Activated T-cell treated with anti-CD3 and anti-CD28 coated beads for 24 hours (primary cell): ENCODE measurements around the gene NUP210.

ENCODE experiments used
- DNase-seq: peaks from one replicate; pipeline ENCODE4 v3.0.0-alpha.2; 2020; ENCODE audit warnings: low read depth

The NUP210 gene

DNA sequence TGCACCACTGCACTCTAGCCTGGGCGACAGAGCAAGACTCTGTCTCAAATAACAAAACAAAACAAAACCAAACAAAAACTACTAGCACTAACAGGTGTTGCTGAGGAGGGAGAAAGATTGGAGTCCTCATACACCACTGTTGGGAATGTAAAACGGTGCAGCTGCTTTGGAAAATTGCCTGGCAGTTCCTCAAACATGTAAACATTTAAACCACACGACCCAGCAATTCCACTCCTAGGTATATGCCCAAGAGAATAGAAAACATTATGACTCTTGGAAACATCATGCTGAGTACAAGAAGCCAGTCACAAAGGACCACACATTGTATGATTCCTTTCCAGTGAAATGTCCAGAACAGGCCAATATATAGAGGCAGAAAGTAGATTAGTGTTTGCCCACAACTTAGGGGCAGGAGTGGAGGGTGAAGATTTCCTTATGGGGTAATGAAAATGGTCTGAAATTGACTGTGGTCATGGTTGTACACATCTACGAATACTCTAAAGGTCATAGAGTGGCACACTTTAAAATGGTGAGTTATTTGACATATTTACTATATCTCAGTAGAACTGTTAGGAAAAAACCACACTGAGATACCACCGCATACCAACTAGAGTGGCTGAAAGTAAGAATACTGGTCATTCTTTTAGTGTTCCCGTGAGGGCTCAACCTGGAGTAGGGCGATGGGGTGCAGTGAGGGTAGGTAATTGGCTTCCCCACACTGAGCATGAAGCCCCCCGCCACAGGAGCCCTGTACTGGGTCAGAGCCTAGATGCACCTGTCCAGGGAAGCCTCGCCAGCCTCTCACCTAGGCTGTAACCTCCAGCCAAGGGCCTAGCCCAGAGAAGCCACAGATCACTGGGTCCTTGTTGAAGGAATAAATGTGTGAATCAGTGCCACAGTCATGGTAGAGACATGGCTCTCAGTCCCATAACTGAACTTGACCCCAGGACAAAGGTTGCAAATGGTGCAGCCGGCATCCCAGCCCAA is 131.1 kb downstream of the NUP210 start:
- DNase-seq, result no peak

DNA sequence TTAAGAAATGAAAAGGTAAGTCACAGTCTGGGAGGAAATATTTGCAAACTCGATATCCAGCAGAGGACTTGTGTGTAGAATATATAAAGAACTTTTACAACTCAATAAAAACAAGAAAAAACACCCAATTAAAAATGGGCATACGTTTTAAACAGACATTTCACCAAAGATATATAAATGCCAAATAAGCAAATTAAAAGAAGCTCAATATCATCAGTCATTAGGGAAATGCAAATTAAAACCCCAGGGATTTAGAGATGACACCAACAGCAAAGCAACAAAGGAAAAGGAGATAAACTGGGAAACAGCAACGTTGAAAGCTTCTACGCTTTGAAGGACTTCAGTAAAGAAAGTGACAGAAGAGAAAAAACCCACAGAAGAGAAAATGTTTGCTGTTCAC is 132.3 kb downstream of the NUP210 start:
- DNase-seq, result no peak

DNA sequence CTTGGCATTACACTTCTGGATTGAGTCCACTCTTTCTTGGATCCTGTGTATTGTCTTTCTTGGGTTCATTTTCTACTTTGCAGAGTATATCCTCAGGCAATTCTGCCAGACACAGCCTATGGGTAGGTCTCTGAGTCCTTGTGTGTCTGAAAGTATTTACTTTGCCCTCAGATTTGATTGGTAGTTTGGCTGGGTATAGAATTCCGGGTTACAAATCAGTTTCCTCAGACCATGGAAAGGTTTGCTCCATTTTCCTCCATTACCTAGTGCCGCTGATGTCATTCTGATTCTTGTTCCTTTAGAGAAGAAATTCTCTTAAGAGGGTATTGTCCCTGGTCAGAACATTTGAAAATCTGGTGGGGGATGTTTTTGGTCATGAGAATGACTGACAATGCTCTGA is 133.2 kb downstream of the NUP210 start:
- no peak for DNase-seq

DNA sequence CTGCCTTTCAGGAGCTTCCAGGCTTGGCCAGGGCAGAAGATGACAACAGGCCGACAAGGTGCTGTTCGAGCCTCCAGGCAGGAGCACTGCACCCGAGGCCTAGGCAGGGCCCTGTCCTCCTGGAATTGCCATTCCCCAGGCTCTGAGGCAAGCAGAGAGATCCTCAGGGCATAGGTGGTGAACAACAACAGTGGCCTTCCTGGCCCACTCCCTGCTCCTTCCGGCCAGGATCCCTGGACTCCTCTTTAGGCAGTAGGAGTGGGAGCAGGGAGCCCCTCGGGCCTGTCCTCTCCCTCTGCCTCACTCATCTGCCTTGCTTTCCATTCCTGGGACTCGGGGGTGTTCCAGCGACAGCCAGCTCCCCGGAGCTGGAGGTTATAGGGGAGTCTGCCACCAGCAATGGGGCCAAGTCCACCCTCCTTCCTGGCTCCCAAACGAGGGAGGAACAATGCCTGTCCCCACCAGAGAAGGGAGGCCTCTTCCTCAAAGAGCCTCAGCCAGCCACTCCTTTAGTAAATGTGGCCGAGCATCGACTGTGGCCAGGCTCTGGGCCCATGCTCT is 135.0 kb downstream of the NUP210 start:
- DNase-seq, result no peak

DNA sequence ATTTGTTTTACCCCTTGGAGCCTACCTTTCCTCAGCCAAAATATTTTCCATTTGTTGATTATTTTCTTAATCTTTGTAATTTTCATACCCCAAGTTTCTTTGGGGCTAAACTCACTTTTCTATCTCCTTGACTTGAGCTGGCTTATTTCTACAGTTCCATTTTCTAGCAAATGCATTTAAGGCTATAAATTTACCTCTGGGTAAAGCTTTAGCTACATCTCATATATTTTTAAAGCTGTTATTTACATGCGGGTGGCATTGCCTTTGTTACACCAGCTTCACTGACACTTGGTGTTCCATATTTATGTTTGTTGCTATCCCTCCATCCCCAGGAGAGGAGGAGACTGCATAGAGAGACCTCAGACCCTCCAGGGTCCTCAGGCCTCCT is 136.3 kb downstream of the NUP210 start:
- no peak for DNase-seq

DNA sequence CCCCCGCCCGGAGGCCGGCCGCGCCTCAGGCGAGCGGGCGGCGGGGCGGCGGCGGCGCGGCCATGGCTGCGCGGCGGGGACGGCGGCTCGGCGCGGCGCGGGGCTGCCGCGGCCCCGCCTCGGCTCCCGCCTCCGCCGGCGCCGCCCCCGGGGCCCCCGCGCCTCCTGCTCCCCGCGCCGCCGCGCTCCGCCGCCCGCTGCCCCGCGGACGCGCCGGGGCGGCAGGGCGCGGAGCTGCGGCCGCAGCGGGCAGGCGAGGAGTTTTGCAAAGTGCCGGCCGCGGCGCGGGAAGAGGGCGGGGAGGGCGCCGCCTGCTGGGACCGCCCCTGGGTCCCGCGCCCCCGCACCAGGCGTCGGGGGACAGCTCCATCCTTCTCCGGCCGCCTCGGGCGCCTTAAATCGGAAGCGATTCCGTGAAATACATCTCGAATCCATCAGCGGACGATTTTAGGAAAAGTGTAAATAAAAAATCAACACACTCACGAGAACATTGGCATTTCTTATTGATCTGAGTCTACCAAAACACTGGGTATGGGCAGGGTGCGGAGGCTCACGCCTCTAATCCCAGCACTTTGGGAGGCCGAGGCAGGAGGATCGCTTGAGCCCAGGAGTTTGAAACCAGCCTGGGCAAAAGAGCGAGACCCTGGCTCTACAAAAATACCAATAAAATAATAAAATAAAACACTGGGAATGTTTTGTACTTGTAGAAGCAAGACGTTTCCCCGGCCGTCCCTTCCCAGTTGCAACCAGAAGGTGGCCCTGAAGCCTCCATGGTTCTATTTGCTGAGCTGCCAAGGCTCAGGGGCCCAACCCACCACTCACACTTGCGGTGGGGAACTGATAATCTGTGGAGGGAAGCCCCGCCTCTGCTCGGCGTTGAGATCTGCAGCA is 136.9 kb downstream of the NUP210 start:
- no peak for DNase-seq

DNA sequence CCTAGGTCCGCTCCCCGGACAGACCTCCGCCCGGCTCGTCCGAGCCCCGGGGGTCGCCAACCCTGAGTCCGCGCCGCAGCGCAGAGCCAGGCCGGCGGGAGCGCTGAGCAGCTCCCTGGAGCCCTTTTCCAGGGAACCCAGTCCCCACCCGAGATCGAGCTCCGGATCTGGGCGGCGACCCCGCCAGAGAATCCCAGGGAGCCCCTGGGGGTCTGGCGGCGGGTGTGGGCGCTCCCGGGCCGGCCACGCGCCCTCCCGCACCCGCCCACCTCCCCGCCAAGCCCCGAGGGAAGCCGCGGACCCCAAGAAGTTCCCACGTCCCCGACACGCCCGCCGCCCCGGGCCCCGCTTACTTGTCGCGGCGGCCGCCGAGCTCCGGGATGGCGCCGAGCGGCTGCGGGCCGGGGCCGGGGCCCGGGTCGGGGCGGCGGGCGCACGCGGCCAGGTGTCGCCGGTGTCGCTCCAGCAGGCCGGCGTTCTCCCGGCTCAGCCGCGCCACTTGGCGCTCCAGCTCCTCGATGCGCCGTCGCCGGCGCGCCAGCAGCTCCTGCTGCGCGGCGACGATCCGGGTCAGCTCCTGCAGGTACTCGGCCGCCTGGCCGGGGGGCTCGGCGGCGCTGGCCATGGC is 137.7 kb downstream of the NUP210 start:
- no peak for DNase-seq

DNA sequence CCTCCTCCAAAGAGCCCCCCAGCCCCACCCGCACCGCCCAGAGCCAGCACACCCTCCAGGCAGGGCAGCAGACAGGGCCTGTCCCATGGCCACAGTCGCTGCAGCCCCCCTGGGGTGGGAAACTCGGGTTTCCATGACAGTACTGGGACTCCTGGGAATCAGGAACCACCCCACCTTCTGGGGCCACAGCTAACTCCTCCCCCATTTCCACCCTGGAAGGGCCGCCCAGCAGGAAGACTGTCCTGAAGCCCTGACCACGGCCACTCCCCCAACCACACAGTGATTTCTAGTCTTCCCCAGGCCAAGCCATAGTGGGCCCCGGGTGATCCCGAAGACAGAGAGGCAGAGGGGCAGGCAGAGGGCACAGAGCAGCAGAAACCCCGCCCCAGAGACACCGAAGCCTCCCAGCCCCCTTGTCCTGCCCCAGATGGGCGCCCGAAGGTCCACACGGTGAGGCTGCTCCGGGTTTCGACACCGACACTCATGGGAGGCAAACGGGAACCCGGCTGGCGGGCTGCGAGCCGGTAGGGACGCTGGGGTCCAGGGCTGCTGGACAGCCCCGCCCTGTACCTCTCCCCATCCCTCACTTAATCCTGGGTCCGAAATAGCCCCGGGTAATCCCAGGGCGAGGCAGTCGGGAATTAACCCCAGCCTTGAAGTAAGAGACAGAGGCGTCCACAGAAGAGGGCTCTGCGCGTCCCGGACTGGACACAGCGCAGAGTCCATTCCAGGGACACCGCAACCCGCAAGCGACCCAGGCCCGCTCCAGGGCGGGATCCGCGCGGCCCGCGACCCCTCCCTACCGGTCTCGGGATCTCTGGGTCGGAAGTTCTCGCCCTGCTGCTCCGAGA is 138.4 kb downstream of the NUP210 start:
- DNase-seq, result no peak

DNA sequence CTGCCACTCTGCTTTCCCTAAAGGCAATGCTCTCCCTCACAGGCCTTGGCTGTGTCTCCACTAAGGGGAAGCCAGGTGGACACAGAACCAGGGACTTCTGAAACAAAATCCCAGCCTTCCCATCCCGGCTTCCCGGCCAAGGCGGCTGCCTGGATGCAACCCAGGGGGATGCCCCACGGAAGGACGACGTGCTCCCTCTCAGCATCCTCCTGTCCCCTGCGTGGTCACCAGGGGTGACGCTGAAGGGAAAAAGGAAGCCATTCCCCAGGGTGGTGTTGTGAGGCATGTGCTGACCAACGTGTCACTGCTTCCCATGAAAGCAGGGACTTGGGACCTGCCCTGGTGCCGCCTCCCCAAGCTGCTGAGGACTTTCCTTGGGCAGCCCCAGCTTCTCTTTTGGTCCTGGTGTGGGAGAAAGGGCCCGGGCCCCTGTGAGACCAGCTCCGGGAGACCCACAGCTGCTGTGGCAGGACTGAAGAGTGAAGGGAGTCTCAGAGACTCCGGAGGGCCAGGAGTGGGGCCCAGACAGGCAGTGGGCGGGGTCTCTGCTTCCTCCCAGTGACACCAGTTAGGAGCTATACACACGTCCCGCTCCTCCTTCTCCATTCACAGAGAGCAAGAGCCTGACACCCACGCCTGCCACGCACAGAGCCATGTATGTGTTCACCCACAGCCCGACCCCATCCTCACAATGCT is 139.2 kb downstream of the NUP210 start:
- no peak for DNase-seq

DNA sequence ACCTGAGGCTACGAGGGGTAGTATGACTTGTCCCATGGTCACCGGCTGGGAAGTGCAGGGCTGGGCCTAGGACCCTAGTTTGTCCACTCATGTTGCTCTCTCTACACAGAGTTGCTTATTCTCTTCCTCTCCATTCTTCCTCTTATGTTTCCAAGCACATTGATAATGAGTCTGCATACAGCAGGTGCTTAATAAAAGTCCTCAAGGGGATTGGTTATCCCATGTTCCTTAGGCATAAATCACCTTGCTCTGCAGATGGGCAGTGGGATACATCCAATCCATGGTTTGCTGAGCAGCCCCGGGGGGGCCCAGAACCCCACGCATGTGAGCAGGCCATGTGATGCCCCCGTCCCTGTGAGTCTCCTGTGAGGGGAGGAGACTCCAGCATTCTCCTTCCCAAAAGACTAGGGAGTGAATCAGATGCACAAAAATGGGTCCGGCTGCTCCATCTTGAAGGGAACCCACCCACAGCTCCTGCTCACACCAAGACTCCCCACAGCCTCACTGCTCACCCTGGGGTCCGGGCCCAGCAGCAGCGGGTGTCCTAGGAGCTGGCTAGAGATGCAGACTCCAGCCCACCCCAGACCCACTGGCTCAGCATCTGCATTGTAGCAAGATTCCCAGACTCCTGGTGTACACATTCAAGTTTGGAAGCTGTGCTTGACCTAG is 139.9 kb downstream of the NUP210 start:
- DNase-seq, result no peak

DNA sequence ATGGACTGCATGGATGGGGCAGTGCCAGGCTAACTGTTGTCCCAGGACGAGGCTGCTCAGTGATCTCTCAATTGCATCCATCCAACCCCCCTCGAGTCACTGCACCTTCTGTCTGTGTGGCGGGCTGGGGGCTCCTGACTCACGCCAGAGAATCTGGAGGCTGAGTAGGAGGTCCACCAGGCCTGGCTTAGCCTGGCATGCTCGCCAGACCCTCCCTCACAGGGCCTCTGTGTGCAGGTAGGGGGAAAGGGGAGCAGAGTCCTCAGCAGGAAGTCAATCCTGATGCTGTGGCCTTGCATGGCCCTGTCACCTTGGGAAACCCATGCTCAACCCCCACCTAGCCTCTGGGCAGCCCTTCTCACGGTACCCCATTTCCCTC is 140.6 kb downstream of the NUP210 start:
- no peak for DNase-seq

DNA sequence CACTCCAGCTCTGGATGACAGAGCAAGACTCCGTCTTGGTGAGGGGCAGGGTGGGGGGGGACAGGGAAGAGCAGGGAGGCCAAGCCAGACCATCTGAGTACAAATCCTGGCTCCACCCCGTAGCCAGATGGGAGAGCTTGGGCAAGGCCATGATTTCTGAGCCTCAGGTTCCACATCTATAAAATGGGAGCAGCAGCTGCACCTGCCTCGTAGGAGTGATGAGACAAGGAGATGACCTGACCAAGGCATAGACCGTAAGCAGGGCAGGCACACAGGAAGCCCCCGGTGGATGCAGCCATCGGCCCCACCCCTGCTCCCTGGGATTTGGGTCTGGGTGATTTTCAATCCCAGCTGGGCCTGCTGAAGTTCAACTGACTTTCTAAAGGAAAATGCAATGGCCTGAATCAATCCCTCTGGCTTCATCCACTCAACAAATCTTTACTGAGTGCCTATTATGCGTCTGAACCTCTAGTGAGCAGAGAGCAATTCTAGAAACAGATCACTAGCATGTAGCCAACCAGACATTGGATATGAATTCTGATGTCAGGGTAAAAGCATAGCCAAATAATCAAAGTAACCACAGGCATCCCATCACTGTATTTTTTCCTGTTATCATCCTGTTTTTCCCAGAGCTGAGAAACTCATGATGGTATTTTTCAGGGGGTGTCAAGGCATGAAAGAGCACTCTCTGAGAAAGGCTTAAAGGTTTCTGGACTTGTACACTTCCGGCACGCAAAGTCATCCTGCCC is 141.2 kb downstream of the NUP210 start:
- no peak for DNase-seq

DNA sequence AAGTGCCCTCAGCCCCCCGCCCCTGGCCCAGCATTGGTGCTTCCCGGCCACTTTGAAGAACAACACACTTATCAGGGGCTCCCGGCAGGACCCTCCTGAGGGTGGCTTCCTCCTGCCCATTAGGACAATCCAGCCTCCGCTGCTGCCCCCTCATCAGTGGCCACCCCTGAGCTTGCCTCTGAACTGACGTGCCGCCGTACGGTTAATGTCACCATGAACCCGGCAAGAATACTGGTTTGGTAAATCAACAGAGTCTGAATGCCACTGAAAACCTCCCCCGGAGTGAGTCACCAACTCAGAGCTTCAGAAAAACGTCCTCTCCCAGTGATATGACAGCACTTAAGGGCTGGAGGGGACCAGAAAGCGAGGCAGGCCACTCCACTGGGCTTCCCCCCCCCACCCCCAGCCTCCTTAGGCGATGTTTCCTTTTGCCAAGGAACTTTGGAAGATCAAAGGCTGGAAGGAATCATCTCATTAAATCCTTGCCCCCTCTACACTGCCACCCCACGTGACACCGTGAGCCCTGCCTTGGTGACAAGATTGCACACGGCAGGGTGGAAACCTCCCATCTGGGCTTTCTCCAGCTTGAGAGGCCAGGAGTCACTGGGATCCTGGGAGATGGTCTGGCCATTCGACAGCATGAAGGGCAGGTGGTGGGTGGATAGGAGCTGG is 142.1 kb downstream of the NUP210 start:
- no peak for DNase-seq

DNA sequence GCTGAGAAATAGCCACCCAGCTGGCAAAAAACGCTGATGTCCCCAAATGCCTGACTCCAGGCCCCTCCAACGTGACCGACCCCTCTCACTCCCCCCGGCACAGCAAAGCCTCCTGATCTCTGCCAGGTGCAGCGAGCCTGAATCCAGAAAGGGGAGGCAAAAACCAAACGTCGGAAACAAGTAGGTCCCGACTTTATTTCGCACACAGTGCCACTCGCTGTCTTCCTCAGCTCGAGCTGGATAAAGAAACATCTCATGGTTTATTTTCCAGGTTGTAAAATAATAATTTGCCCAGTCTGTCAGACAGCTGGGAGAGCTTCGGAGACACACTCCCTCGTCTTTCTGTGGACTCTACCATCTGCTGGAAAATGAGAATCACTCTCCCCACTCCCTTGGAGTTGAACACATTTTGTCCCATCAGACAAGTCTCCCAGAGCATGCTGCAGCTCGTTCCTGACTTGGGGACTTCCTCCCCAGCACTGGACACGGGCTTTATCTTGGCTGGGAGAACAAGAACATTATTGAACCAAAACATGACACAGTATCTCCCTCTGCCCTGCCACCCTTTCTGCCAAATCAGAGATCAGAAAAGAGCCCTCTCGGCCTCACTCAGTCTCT is 142.8 kb downstream of the NUP210 start:
- no peak for DNase-seq

DNA sequence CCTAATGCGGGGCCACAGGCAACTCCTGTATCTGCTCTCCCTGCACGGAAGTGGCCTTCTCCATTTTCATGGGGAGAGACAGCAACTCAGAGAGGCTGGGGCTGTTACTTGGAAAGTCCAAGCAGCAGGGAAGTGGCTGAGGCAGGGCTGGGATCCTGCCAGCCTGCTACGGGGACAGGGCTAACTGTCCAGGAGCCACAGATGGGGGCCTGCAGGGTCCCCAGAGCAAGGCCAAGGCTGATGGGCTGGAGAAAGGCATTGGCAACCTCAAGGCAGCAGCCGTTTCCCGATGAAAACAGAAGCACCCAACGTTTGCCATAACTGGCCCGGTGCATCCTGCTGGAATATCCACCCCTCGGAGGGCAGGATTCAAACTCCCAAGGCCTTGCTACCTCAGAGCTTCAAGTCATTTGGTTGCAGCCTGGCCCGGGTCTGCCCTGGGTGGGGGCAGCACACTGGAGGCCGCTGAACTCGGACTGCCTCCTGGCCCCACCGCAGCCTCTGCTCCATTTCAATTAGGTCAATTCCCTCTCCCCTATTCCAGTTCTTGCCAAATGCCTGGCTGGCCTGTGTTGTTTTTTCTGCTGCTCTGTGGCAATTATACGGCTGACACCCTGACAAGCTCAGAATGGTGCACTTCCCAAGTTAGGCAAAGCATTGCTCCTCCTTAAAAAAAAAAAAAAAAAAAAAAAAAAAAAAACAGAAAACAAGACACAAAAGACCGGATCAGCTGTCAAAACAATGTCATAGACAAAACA is 143.5 kb downstream of the NUP210 start:
- no peak for DNase-seq

DNA sequence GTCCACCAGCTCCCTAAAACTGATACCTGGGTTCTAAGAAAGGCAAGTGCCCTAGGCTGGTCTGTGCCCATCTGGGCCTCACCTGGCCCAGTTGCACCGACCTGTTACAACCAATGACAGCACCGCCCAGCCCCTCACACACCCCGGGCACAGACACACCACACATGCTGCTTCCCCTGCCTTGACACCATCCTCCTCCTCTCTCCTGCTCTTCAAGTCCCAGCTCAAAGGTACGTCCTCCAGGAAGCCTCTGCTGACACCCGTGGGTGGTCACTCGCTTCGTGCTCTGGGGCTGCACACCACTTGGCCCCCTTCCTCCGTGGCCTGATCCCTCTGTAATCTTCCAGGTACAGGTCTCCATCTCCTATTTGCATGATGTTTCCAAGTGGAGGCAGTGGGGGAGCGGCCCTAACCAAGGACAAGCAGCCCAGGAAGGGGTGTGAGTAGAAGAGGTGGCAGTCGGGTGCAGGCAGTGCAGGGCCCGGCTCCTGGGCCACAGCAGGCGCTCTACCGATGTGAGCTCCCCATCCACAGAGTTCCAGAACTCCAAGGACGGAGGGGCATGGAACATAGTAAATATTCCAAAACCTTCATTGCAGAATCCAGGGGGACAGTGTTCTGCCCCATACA is 144.6 kb downstream of the NUP210 start:
- no peak for DNase-seq
